Fibroblast of lung (primary cell): ENCODE measurements around the gene PDGFC.

Experiments
- CTCF ChIP-seq, 2 donors: IDR thresholded peaks in 1 of 2; conservative IDR thresholded peaks in 1 of 2; 1 replicate in 1 of 2; 2 replicates in 1 of 2; pipeline ENCODE4 v1.5.1; 2011 to 2012; ENCODE audit warnings: low read length in 2 of 2, control low read depth in 1 of 2, inconsistent platforms in 1 of 2, low read depth in 1 of 2, mild to moderate bottlenecking in 1 of 2
- EZH2 ChIP-seq: IDR thresholded peaks from 2 replicates; pipeline ENCODE4 v1.5.1; 2012; ENCODE audit warnings: low read length, control low read depth, mild to moderate bottlenecking; ENCODE audit errors: missing control alignments

- TF ChIP-seq CTCF (conservative IDR thresholded peaks at IDR 0.05 in 1 of 2, IDR thresholded peaks at IDR 0.05 in 1 of 2; ENCODE audit: low read depth in 1 of 2, low read length in 2 of 2), result no peak
- TF ChIP-seq EZH2, result no peak
These were observed 26.1 kb downstream of the PDGFC start for GRCh38 chr4:156945532-156945931.
